ENCODE data around the gene TELO2.

Gene TELO2

GRCh38 chr16:1539720-1540555, 46.8 kb downstream of the TELO2 start:
- no peak for DNase-seq

- no peak for DNase-seq
Observed at GRCh38 chr16:1540556-1540855, 47.3 kb downstream of the TELO2 start.

- DNase-seq, result no peak
Observed at GRCh38 chr16:1541293-1542165, 48.4 kb downstream of the TELO2 start.

- no peak for DNase-seq
Observed at GRCh38 chr16:1542166-1542500, 49.0 kb downstream of the TELO2 start.

- DNase-seq, result no peak
Observed at GRCh38 chr16:1542533-1542932, 49.4 kb downstream of the TELO2 start.

GRCh38 chr16:1543085-1543896, 50.1 kb downstream of the TELO2 start:
- peak; percentile 80 for DNase-seq

- no peak for DNase-seq
Observed at GRCh38 chr16:1545044-1546040, 52.2 kb downstream of the TELO2 start.

GRCh38 chr16:1546430-1546829, 53.3 kb downstream of the TELO2 start:
- DNase-seq, result no peak

GRCh38 chr16:1548233-1548632, 55.1 kb downstream of the TELO2 start:
- DNase-seq, result no peak

GRCh38 chr16:1548727-1549126, 55.6 kb downstream of the TELO2 start:
- no peak for DNase-seq

- no peak for DNase-seq
Observed at GRCh38 chr16:1550069-1550468, 56.9 kb downstream of the TELO2 start.

GRCh38 chr16:1550696-1551095, 57.5 kb downstream of the TELO2 start:
- no peak for DNase-seq

- no peak for DNase-seq
Observed at GRCh38 chr16:1551166-1551565, 58.0 kb downstream of the TELO2 start.

- DNase-seq, result no peak
Observed at GRCh38 chr16:1552129-1552528, 59.0 kb downstream of the TELO2 start.

- no peak for DNase-seq
Observed at GRCh38 chr16:1553946-1554825, 61.0 kb downstream of the TELO2 start.

GRCh38 chr16:1554826-1555445, 61.8 kb downstream of the TELO2 start:
- DNase-seq, result no peak

GRCh38 chr16:1556254-1556653, 63.1 kb downstream of the TELO2 start:
- no peak for DNase-seq

GRCh38 chr16:1557074-1557473, 63.9 kb downstream of the TELO2 start:
- DNase-seq, result no peak

- DNase-seq, result no peak
Observed at GRCh38 chr16:1557576-1557975, 64.4 kb downstream of the TELO2 start.

- DNase-seq, result no peak
Observed at GRCh38 chr16:1559446-1559975, 66.4 kb downstream of the TELO2 start.
